ENCODE results near the gene OR8D2. TPM values are rescaled to one million over a fixed set of nuclear protein-coding genes. Genes with fewer than 3 reads are reported as not detected.

Gene OR8D2
- polyA plus RNA-seq, 1 donor (not counting 4 experiments of a cell fraction or from before 2014, with no cell fraction given): not detected

DNA sequence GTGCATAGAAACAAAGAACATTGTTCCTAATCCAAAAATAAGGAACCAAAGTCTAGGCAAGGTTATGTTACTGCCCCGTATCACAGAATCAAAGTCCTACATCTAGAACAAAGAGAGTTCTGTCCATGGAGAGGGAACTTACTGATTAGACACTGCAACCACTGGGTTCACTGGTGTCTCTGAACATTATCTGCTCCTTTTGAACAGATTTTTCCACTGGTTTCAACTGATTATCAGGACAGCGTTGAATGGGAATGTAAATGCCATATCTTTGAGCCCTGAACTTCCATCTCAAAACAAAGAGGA is 20.1 kb upstream of the OR8D2 start:
- Histone ChIP-seq H3K4me2 (ENCODE audit: control insufficient read depth, extremely low read depth, insufficient read depth, low read depth, low read length) (no peak overlapping the region), H4K20me1 (ENCODE audit: control insufficient read depth, extremely low read depth, insufficient read depth, low read length) (no peaks in the 10 kb centered on the region), H3K79me2 (ENCODE audit: control insufficient read depth, insufficient read depth, low read length) (no peaks in the 10 kb centered on the region), H3K9me1 (ENCODE audit: control insufficient read depth, extremely low read depth, insufficient read depth, low read length) (no peaks in the 10 kb centered on the region), H3K4me3 (ENCODE audit: control insufficient read depth in 2 of 3, extremely low read depth in 1 of 3, insufficient read depth in 2 of 3, low read depth in 1 of 3, low read length in 3 of 3) (no peak overlapping the region), H3K27ac (ENCODE audit: control insufficient read depth, insufficient read depth, low read length) (no peak overlapping the region), H2AFZ (ENCODE audit: control insufficient read depth, low read length) (no peak overlapping the region), H3K9me3 (ENCODE audit: control insufficient read depth, low read depth, low read length) (no peaks in the 10 kb centered on the region), H3K9ac (ENCODE audit: control insufficient read depth, extremely low read depth, insufficient read depth, low read length) (no peak overlapping the region), H3K4me1 (ENCODE audit: control insufficient read depth, extremely low read depth, insufficient read depth, low read length) (no peaks in the 10 kb centered on the region), H3K27me3 (ENCODE audit: control insufficient read depth, extremely low read depth, insufficient read depth, low read length) (no peaks in the 10 kb centered on the region), H3K36me3 (ENCODE audit: control insufficient read depth in 2 of 2, extremely low read depth in 1 of 2, insufficient read depth in 2 of 2, low read length in 2 of 2) (no peaks in the 10 kb centered on the region)
- TF ChIP-seq, protein P1, sequence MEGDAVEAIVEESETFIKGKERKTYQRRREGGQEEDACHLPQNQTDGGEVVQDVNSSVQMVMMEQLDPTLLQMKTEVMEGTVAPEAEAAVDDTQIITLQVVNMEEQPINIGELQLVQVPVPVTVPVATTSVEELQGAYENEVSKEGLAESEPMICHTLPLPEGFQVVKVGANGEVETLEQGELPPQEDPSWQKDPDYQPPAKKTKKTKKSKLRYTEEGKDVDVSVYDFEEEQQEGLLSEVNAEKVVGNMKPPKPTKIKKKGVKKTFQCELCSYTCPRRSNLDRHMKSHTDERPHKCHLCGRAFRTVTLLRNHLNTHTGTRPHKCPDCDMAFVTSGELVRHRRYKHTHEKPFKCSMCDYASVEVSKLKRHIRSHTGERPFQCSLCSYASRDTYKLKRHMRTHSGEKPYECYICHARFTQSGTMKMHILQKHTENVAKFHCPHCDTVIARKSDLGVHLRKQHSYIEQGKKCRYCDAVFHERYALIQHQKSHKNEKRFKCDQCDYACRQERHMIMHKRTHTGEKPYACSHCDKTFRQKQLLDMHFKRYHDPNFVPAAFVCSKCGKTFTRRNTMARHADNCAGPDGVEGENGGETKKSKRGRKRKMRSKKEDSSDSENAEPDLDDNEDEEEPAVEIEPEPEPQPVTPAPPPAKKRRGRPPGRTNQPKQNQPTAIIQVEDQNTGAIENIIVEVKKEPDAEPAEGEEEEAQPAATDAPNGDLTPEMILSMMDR (optimal IDR thresholded peaks at IDR 0.05 in 1 of 3, IDR thresholded peaks at IDR 0.05 in 1 of 3, conservative IDR thresholded peaks at IDR 0.05 in 1 of 3; ENCODE audit: extremely low read depth in 1 of 3, insufficient read depth in 2 of 3, low read length in 3 of 3): no peak
- no peak for TF ChIP-seq EZH2 (IDR thresholded peaks at IDR 0.05; ENCODE audit: low read length)
- DNase-seq (ENCODE audit: low read depth, low spot score): no peak
- FAIRE-seq: no peak
- dilution Hi-C loops (cut with MboI; ENCODE audit: extremely low pct_ligation_motif_present, low sequenced_read_pairs): no loop called here

DNA sequence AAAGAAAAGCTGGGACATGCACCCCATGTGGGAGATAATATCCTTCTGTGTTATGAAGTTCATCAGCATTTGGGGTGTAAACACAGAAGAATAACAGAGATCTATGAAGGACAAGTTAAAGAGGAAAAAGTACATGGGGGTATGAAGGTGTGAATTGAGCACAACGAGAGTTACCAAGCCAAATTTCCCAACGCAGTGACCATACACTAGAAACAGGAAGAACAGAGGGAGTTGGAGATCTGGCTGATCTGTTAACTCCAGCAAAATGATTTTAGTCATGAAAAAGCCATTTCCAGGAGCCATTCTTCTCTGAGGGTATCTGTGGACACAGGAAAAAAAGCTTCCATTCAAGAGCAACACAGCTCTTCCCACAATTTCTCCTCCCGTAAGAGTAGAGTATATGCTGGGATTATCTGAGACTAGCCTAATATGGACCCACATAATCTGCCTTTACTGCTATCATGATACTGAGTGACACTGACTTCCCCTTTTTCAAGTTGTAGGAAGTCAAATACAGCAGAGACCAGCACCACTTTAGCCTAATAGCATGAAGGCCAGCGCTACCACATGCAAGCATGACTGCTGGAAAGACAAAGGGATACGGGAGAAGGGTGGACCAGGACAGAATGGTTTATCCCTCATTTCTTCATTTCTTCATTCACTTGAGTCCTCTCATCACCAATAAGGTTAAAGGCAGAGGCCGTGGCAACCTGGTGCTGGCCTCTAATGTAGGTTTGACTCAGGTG is 19.6 kb upstream of the OR8D2 start:
- no peak overlapping the region for H3K27ac ChIP-seq (ENCODE audit: control insufficient read depth, insufficient read depth, low read length)
- DNase-seq (ENCODE audit: low read depth, low spot score): no peak

More for the DNA sequence above, 19.6 kb upstream of the OR8D2 start:
- dilution Hi-C loops (cut with MboI; ENCODE audit: extremely low pct_ligation_motif_present, low sequenced_read_pairs): no loop called here
- H3K4me1 ChIP-seq (ENCODE audit: control insufficient read depth, extremely low read depth, insufficient read depth, low read length): no peaks in the 10 kb centered on the region
- no peaks in the 10 kb centered on the region for H3K9me3 ChIP-seq (ENCODE audit: control insufficient read depth, low read depth, low read length)
- no peak overlapping the region for H3K9ac ChIP-seq (ENCODE audit: control insufficient read depth, extremely low read depth, insufficient read depth, low read length)
- no peak overlapping the region for H3K4me2 ChIP-seq (ENCODE audit: control insufficient read depth, extremely low read depth, insufficient read depth, low read depth, low read length)
- H4K20me1 ChIP-seq (ENCODE audit: control insufficient read depth, extremely low read depth, insufficient read depth, low read length): no peaks in the 10 kb centered on the region
- no peak for TF ChIP-seq EZH2 (IDR thresholded peaks at IDR 0.05; ENCODE audit: low read length)
- TF ChIP-seq, protein P1 (optimal IDR thresholded peaks at IDR 0.05 in 1 of 3, IDR thresholded peaks at IDR 0.05 in 1 of 3, conservative IDR thresholded peaks at IDR 0.05 in 1 of 3; ENCODE audit: extremely low read depth in 1 of 3, insufficient read depth in 2 of 3, low read length in 3 of 3): no peak
- H3K27me3 ChIP-seq (ENCODE audit: control insufficient read depth, extremely low read depth, insufficient read depth, low read length): no peaks in the 10 kb centered on the region
- no peak for FAIRE-seq
- no peaks in the 10 kb centered on the region for H3K79me2 ChIP-seq (ENCODE audit: control insufficient read depth, insufficient read depth, low read length)
- no peaks in the 10 kb centered on the region for H3K9me1 ChIP-seq (ENCODE audit: control insufficient read depth, extremely low read depth, insufficient read depth, low read length)
- no peak overlapping the region for H3K4me3 ChIP-seq (ENCODE audit: control insufficient read depth in 2 of 3, extremely low read depth in 1 of 3, insufficient read depth in 2 of 3, low read depth in 1 of 3, low read length in 3 of 3)
- no peaks in the 10 kb centered on the region for H3K36me3 ChIP-seq (ENCODE audit: control insufficient read depth in 2 of 2, extremely low read depth in 1 of 2, insufficient read depth in 2 of 2, low read length in 2 of 2)
- no peak overlapping the region for H2AFZ ChIP-seq (ENCODE audit: control insufficient read depth, low read length)

Data from keratinocyte (primary cell).